Retina (tissue), 1 donor: ENCODE measurements around the gene BMPR1B.
"Not testable (repeated sequence)": the region's sequence is repeated elsewhere in the genome, so short reads cannot be mapped to it uniquely, and the experiment has no call there.

Experiments
- DNase-seq: peaks from one replicate; pipeline ENCODE4 v3.0.0-alpha.2; 2016

The BMPR1B gene

GRCh38 chr4:94841166-94841863, 83.6 kb downstream of the BMPR1B start:
- not testable (repeated sequence) for DNase-seq

DNA sequence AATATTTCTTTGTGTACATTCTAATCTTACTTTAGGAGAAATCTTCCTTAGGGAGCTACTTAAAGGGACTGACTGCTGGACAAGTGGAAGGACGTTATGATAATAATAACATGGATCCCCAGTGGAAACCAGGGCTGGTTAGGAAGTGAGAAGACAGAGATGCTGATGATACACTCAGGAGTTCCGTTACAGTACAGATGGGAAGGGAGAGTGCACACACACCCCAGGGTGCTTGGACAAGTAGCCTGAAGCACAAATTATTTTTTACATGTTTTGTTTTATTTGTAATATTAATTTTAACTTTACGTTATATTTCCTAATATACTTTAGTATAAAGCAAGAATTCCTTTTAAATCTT, 84.1 kb downstream of the BMPR1B start:
- no peak for DNase-seq

DNA sequence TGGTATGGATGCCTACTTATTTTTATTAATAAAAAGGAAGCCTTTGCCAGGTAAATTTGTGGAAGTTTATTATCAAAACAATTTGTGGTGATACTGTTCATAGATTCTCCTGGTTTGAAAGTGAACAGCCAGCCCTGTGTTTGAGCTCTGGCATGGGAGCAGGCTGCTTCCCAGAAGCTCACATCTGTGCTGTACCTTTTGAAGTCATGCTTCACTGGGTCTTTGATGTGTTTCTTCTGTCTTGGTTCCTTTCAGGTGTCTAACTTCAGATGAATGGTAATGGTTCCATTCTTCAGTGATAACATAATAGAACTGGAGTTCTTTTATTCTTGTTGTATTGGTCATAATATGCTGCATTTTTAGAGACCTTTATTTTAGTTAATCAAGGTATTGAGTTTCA, 85.5 kb downstream of the BMPR1B start:
- no peak for DNase-seq

- no peak for DNase-seq
Observed at GRCh38 chr4:94848326-94848725, 90.6 kb downstream of the BMPR1B start.

DNA sequence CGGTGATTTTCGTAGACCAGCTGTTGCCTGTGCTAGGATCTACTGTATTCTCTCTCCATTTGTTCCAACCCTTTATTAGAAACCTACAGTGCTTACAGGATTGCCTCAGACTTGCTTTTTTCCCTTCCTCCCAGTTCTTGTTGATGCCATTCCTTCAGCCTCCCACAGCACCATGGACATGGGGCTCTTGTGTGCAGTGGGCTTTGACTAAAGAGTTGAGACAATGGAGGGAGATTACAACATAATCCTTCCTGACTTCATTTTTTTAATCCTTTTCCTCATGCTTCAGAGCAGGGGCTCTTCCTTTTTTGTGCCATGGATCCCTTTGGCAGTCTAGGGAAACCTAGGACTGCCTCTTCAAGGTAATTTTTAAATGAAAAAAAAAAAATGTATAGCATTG, 92.1 kb downstream of the BMPR1B start:
- no peak for DNase-seq

GRCh38 chr4:94852616-94853015, 94.9 kb downstream of the BMPR1B start:
- DNase-seq, result no peak

GRCh38 chr4:94856030-94856429, 98.3 kb downstream of the BMPR1B start:
- DNase-seq, result no peak

GRCh38 chr4:94870146-94870545, 112.4 kb downstream of the BMPR1B start:
- DNase-seq, result no peak

DNA sequence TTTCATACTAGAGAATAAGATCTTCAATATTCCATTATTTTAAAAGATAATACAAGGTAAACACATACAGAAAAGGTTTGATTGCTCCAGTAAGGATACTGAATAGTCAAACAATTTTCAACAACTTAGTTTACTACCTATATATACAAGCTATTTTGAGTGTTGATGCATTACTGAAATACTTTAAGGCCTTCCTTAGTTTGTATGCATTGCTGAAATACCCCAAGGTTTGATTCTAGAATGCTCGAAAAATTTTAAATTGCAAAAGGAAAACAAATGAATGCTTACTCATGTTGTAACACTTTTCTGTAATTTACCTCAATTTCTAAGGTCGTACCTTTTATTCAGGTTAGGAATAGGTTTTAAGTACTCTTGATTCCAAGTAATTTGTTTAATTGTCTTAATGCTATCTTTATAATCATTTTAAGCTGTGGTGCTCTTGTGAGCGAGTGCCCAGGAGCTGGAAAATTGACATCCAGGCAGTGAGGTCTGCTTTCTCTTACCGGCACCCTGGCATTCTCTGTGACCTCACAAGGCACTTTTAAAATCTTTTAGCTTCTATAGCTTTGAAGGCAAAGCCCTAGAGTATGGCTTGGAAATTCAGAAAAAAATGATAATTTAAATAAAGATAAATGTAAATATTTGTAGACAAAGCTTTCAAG, 114.0 kb downstream of the BMPR1B start:
- DNase-seq, result no peak

GRCh38 chr4:94877973-94878372, 120.2 kb downstream of the BMPR1B start:
- no peak for DNase-seq

- DNase-seq, result no peak
Observed at GRCh38 chr4:94880956-94881355, 123.2 kb downstream of the BMPR1B start.

- no peak for DNase-seq
Observed at GRCh38 chr4:94882756-94883155, 125.0 kb downstream of the BMPR1B start.

DNA sequence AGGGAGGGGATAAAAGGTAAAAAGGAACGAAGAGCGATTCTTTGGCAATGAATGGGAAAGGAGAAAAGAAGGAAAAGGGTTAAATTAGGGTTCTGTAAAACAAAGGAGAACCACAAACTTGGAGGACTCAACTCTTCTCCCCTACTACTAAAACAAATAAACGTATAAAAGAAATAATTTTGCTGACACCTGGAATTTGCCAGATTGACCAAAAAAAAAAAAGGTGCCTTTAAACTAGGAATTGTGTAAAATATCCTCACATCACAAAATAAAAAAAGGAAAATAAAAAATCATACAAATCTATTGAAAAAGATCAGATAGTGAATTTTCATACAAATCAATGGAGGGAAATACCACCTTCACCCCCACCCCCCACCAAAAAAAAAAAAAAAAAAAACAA, 129.3 kb downstream of the BMPR1B start:
- no peak for DNase-seq

- DNase-seq, result no peak
Observed at GRCh38 chr4:94889523-94889922, 131.8 kb downstream of the BMPR1B start.

- DNase-seq, result no peak
Observed at GRCh38 chr4:94889946-94890345, 132.2 kb downstream of the BMPR1B start.

DNA sequence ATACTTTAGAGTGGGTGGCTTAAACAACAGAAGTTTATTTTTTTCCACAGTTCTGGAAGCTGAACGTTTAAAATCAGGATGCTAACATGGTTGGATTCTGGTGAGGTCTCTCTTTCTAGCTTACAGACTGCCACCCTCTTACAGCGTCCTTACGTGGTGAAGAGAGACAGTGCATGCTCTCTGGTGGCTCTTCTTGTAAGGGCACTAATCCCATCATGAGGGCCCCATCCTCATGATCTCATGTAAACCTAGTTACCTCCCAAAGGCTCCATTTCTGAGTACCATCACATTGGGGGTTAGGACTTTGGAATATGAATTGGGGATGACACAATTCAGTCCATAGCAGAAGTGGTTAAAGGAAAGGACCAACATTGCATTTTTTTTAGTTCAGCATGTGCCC, 132.8 kb downstream of the BMPR1B start:
- no peak for DNase-seq

DNA sequence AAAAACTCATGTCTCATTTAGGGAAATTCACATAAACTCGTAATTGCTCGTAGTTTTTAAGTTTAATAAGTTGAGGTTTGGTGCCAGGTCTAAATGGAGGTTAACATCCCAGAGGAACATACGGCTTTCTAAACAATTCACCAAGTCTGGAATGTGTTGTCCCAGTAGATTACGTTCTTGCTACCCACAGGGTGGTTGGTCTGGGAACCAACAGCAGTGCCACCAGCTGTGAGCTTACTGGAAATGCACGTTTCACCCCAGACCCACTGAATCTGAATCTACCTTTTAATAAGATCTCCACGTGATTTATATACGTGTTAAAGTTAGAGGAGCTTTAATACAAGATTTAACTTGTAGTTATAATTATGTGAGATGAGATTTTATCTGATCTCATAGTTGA, 134.3 kb downstream of the BMPR1B start:
- DNase-seq, result no peak

GRCh38 chr4:94895081-94895480, 137.3 kb downstream of the BMPR1B start:
- DNase-seq, result no peak

DNA sequence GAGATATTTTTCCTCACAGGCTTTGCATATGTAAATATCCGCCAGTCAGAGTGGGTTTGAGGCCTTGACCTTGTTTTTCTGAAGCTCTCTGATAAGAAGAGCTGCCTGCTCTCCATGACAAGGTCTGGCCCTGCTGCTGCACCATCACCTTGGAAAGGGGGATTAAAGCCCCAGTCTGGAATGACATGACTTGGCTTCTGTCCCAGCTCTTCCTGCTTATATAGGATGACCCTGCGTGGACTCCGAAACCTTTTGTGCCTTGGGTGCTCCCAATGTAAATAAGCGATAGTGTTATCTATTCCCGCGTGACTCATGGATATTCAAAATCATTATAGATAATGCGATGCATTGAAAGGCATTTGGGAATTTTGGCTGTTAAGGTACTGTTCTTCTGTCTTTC, 139.3 kb downstream of the BMPR1B start:
- no peak for DNase-seq

DNA sequence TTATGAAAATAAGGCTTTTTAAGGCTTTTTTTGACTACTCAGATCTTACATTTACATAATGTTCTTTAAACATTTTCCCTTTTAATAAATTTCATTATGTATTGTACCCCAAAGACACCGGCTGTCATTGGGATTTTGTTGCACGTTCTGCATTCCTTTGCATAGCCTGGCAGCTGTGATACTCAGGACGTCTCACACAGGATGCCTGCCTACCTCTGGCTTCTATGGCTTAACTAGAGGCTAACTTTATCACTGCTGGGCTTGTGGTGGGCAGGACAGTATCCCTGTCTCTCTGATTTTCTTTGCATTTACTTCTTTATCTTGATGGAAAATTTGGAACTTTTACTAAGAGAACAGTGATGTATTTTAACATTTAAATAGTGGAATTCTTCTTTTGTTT, 147.8 kb downstream of the BMPR1B start:
- no peak for DNase-seq

DNA sequence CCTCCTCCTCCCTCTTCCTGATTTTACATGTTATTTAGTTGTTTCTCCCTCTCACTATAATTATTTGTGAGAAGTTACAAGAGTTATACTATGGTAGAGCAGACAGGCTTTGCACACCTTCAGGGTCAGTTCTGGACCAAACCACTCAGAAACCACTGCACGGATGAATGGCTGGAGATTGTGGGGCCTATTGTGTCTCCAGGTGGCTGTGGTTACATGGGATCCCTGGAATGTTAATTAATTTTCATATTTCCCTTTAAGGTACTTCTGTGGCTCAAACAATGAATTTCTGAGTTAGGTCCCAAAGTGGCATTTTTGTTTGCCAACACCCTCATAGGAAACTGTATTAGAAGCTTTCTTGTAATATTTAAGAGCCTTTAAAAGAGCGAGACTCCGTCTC, 151.9 kb downstream of the BMPR1B start:
- DNase-seq, result no peak

- no peak for DNase-seq
Observed at GRCh38 chr4:94911106-94911505, 153.4 kb downstream of the BMPR1B start.

DNA sequence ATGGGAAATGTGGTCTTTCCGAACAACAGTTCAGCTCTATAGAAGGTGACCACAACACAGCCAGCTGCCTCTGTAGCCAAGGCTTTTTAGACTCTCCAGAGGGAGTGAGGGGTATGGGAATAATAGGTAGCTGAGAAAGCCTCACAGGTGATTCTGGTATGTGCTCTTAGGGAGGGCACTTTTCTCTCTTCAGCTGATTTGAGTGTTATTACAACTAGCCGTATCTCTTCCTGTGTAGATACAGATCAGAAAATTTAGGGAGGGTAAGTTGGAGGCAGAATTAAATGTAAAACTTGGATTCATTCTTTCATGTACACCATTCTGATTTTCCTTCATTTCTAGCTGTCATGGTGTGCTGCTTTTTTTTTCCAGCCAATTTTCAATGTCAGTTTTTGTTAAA, 154.9 kb downstream of the BMPR1B start:
- no peak for DNase-seq

GRCh38 chr4:94913316-94913715, 155.6 kb downstream of the BMPR1B start:
- DNase-seq, result no peak

DNA sequence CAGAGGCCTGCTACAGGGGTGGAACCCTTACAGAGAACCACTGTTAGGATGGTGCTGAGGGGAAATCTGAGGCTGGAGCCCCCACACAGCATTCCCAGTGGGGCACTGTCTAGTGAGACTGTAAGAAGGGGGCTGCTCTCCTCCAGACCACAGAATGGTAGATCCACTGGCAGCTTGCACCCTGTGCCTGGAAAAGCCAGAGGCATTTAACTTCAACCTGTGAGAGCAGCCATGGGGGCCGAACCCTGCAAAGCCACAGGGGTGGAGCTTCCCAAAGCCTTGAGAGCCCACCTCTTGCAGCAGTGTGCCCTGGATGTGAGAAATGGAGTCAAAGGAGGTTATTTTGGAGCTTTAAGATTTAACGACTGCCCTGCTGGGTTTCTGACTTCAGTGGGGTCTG, 159.4 kb downstream of the BMPR1B start:
- no peak for DNase-seq
